NCI-H226 (cell line): ENCODE data around the gene IRF7.
"Not testable (repeated sequence)": the region's sequence is repeated elsewhere in the genome, so short reads cannot be mapped to it uniquely, and the experiment has no call there.

ENCODE experiments used
- DNase-seq: peaks from one replicate; pipeline ENCODE4 v3.0.0-alpha.2; 2015

Gene IRF7

DNA sequence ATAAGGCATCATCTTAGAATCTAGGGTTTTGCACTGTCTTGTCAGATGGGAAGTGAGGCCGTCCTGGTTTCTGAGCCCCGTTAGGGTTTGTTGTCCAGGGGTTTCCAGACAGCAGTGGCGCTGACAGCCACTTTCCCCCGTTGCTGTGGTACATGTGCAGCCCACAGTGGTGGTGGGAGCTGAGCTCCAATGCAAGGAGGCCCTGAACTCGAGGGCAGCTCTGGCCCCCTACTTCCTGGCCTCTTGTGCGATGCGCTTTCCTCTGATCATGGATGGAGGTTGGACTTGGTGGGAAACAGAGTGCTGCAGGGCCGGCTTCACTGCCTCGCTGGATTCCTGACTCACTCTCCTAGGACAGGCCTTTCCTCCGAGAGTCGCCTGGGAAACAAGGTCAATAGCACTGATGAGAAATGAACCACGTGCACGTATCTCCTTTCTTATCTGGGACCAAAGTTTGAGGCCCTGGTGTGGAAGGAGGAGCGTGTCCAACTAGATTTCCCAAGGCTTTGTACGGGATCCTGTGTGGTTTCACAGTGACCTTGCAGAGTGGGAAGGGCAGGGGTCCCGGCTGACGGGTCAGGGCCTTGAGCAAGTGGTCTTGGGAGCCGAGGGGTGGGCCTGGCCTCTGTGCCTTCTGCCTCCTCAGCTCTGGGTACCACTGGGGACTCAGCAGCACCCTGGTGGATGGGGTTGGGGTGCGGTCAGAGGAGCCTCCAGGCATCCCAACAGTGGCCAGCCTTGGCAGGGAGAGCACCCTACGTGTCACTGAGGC, 35.7 kb downstream of the IRF7 start:
- no peak for DNase-seq

DNA sequence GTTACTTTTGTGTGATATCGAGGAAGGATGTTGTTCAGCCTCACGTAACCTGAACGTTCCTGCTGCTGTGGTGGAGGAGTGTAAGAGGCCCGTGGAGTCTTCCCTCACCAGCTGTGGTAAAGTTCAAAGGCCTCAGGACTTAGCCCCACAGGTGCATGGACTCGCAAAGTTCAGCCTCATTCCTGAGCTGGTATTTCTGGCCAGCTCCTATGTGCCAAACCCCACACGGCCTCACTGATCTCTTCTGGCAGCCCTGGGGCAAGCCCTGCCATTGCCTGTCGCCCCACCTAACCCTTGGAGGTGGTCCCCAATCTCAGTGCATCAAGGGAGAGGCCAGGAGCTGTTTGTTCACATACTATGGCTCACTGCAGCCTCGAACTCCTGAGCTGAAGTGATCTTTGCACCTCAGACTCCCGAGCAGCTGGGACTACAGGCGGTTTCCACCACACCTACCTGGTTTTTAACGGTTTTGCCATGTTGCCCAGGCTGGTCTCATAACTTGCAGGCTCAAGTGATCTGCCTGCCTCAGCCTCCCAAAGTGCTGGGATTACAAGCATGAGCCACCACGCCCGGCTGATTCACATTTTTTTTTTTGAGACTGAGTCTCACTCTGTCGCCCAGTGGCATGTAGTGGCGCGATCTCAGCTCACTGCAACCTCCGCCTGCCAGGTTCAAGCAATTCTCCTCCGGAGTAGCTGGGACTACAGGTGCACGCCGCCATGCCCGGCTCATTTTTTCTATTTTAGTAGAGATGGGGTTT, 37.3 kb downstream of the IRF7 start:
- DNase-seq, result no peak

DNA sequence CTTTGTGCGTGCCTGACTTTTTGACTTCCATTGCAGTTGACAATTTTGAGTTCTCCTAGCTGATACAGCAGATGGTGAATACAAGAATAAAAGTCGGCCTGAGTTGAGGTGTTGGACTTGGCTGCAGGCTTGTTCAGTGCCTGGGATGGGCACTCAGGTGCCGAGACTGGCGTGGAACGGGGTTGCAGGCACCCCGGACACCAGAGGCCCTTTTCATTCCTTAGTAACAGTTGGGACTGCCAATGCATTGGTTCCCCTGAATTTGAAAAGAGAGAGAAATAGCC, 38.2 kb downstream of the IRF7 start:
- DNase-seq, result no peak

DNA sequence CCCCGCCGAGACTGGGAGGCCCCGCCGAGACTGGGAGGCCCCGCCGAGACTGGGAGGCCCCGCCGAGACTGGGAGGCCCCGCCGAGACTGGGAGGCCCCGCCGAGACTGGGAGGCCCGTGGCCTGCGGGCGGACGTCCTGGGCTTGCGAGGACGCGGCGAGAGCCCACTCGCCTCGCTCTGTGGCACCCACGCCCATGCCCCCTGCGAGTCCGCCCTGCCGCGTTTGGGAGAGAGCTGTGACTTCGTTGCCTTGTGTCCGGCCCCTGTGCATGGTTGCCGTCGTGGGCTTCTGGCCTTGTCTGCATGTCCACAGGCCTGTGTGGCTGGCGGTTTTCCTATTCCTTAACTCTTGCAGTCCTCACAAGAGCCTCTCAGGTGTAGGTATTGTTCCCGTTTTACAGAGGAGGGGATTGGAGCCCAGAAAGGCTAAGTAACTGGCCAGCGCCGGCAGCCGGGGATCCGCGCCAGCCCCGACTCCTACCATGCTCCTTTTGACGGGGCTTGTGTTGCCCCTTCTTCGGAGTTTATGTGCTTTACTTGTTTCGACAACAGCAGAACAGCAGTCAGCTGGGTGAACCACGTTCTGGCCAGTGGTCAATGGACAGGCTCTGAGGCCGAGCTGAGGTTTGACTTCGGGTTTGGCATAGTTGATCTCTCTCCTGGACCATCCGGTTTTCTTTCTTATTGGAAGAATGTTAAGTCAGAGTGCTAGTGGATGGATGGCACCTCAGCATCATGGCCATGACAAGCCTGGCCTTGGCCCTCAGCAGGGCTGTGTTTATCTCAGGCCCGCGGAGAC, 38.7 kb downstream of the IRF7 start:
- DNase-seq, result no peak

DNA sequence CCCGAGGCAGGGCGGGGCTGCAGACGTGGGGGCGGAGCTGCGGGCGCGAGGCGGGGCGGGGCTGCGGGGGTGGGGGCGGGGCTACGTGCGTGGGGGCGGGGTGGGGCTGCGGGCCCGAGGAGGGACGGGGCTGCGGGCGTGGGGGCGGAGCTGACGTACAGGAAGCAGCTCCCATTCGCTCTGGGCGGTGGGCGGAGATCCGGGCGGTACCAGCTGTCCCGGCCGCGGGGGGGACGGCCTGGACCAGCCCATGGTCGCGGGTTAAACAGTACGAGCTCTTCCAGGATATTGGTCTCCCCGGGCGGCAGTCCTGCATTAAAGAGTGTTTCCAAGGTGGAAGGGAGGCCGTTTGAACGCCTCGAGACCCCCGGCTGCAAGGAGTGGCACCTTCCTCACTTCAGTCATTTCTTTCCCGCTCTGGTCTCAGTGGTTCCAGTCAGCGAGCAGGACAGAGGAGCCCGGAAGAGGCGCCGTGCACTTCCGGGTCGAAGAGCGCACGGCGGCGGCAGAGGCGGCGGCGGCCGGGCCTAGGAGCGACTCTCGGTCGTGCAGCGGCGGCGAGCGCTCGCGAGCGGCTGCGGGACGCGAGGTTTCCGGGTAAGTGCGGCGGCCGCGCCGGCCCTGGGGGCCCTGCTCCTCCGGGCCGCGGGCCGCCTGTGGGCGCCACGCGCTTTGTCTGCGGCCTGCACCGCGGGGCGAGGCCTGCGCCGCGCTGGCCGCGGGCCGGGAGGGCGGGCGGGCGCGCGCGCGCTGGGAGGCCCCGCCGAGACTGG, 39.6 kb downstream of the IRF7 start, which contains the start of gene PHRF1:
TSS of gene PHRF1 (plus strand) at position 475 of the 773 bp plus-strand sequence. CDS start 5,043 bp downstream, outside the sequence.
- peak; percentile 88 for DNase-seq

DNA sequence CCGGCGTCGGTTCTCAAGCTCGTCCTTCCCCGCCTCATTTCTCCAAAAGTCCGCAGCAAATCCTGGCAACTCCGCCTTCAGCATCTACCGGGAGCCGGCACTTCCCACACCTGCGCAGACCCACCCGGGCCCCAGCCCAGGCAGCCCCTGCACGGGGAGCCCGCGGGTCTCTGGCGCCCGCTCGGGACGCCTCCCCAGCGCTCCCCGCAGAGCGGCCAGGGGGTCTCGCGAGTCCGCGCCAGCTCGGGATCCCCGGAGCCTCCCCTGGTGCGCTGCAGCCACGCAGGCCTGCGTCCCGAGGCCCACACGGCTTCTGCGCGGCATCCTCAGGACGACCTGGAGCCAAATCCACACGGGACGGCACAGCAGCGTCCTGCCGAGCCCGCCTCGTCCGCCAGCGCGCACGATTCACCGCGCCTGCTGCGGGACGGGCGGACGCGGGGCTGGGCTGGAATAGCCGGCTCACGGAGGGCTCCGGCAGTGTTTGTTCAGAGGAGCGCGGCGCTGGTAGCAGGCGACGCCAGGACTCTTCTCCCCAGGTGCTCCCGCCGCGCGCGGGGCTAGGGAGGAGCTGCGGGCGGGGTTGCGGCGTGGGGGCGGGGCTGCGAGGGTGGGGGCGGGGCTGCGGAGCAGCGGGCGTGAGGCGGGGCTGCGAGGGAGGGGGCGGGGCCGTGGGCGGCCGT, 40.3 kb downstream of the IRF7 start:
- DNase-seq, result peak; percentile 39

DNA sequence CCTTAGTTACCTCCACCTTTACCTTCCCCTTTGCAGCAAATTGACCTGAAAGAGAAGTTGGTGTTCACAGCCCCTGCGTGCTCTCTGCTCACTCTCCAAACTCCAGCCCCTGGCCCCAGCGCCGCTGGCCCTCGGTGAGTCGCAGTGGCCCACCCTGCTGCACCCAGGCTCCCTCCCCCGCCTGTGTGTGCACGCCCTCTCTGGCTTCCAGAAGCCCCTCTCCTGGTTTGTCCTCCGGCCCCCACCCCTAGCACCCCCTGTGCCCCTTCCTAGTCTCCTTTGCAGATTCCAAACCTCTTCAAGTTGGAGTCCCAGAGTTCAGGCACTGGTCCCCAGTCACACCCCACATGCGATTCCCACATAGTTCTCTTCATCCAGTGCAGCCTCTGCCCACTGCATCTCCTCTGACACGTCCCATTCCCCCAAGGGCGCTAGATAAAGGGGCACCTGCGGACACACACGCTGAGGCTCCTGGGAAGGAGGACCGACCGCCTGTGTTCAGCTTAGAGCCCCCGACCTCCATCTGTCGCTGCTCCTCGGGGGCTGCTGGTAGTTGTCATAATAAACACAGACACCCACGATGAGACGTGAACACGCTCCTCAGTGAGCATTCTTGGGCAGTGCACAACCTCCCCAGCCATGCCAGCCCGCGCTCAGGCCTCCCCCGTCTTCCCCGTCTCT, 41.0 kb downstream of the IRF7 start:
- DNase-seq, result no peak

DNA sequence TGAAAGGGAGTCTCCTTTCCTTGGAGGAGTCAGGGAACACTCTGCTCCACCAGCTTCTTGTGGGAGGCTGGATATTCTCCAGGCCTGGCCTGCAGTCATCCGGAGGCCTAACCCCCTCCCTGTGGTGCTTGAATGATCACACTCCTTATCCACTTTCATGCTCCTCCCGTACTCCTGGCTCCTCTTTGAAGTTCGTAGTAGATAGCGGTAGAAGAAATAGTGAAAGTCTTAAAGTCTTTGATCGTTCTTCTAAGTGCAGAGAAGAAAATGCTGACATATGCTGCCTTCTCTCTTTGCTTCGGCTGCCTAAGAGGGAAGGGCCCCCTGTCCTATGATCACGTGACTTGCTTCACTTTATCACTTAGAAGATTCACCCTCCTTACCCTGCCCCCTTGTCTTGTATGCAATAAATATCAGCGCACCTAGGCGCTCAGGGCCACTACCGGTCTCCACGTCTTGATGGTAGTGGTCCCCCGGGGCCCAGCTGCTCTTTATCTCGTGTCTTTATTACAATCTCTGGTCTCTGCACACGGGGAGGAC, 41.6 kb downstream of the IRF7 start:
- not testable (repeated sequence) for DNase-seq

DNA sequence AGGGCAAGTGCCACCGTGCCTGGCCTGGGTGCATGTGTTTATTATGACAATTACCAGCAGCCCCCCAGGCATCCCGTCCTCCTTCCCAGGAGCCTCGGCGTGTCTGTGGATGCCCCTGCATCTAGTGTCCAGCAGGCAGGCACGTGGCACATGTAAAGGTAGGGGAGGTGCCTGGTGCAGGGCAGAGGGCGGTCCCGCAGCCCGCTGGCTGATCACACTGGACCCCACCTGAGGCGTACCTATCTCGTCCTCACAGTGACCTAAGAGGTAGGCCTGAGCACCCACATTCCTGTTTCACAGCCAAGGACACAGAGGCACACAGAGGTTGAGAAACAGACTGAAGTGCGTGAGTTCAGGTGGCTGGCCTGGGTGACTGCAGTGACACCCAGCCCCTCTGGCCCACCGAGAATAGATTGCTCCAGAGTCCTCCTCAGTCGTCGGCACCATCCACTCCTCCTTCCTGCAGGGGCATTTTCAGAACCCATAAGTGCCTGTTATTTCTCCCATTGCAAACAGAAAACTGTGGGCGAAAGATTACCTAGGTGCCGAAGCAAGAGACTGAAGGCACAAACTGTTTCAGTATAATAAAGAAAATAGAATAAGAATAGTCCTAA, 42.5 kb downstream of the IRF7 start:
- no peak for DNase-seq

DNA sequence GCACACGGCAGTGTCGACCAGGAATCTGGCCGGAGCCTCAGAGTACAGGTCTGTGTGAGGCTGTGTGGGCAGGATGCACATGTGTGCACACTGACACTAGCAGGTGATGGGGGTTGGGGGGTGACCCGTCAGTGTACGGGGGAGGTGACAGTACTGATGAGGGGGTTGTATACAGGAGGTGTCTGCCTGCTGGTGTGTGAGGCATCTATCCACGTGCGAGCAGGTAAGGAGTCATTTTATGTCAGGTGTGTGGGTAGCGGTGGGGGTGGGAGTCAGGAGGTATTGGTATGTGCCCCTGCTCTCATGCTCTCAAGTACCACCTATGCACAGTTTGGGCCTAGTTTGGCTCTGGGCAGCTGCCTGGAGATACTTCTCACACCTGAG, 44.0 kb downstream of the IRF7 start:
- DNase-seq, result no peak

DNA sequence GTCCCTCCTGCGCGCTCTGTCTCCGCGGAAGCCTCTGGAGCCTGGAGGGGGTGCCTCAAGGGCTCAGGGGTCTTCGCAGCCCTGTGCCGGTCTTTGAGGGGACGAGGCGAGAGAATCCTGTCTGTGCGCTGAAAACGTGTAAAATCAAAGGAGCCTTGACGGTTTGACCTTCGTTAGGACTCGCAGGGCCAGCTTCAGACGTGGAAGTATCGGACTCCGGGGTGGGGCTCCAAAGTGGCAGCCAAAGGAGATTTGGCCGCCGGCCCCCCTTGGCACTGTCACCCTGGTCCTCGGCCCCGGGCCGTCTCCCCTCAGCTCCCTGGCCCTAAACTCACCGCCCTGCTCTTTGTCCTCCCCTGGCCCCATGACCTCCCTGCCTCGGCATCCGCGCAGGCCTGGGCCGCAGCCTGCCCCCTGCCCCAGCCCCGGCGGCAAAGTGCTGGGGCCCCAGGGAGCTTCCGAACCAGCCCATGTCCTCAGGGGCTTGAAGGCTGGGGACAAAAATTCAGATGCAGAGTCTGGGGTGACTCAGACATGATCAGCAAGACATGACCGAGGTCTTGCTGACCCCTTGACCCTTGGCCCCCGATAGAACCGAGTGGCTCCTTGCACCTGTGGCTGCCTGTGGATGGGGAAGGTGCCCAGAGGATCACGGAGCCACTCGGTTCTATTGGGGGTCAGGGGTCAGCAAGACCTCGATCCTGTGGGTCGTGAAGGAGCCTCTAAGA, 46.4 kb downstream of the IRF7 start:
- DNase-seq, result no peak

DNA sequence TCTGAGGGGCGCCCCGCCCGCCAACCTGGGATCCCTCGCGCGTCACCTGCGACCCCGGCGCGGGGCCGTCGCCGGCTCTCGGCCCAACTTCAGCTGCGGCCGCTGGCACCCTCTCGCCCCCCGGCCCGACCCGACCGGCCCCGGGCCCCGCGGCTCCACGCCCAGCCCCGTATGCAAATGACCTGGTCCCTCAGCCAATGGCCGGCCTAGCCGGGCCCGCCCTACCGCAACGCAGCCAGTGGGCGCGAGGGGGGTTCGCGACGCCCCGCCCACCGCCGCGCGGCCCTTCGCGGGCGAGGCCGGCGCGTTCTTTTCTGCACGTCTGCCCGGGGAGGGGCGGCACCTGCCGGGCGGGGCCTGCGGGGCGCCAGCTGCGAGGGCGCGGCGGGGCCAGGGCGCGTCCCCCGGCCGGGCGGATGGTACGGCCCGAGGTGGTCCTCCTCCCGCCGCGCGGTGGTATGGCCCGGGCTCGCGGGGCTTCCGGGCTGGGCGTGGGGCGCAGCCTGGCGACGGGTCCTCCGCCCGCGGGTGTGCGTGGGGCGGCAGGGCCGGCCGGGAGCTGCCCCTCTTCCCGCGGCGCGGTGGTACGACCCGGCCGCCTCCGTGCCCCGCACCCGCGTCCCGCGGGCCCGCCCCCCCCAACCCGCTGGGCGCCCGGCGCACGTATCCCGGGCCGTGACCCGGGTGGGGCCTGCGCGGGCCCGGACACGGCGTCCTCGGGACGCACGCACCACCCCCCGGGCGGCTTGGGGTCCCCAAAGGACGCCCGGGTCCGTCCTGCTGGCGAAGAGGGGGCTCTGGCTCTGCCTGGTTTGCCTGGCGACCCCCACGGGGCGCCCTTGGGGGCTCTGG, 47.2 kb downstream of the IRF7 start:
- peak; percentile 92 for DNase-seq

DNA sequence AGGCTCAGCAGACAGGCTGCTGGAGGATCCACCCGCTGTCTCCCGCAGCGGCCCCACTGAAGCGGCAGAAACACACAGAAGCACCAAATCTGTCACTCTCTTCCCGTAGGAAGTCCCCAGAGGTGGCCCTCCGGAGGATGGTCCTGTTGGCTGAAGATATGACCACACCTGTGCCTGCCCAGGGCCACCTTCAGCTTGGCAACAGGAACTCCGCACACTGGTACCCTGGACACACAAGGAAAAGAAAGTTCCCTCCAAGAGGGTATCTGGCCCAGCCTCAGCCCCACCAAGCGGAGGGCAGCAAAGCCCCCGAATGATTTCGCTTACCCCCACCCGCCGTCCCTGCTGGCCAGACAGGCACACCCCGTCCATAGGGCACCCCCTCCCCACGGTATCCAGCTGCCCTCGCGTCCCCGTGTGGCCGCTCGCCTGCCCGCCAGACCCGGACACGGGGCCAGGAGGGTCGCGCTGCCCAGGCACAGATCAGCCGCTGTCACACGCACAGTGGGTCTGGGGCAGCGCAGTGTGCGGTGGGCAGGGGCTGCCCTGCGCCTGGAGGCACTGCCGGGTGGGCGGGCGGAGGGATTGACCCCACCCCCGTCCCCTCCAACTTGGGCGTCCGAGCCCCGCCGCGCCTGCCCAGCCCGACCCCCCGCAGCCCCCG, 48.0 kb downstream of the IRF7 start:
- peak; percentile 0 for DNase-seq

DNA sequence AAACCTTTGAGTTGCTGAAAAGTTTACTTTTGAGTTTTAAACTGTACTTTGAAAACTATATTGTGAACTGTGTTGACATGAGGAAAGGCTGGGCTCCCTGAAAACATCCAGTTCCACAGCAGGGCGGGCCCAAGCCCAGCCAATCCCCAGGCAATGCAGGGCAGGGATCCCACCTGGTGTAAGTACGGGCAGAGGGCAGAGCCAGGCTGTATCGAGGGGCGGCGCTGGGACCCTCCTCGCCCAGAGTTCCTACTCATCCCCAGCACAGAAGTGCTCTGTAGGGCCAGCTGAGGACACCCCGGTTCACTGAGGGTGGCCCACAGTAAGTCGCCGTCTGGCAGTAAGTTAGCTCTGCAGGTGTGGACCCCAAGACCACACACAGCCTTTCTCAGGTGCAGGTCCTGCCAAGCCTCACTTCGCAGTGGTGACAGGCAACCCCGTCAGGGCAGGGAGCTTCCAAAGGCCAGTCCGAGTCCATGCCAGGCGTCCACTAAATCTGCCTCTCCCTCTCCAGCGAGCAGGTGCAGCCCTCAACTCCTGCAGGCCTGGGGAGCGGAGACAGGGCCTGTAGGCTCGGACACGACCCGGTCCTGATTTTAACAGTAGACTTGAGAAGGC, 48.6 kb downstream of the IRF7 start:
- DNase-seq, result peak; percentile 1

DNA sequence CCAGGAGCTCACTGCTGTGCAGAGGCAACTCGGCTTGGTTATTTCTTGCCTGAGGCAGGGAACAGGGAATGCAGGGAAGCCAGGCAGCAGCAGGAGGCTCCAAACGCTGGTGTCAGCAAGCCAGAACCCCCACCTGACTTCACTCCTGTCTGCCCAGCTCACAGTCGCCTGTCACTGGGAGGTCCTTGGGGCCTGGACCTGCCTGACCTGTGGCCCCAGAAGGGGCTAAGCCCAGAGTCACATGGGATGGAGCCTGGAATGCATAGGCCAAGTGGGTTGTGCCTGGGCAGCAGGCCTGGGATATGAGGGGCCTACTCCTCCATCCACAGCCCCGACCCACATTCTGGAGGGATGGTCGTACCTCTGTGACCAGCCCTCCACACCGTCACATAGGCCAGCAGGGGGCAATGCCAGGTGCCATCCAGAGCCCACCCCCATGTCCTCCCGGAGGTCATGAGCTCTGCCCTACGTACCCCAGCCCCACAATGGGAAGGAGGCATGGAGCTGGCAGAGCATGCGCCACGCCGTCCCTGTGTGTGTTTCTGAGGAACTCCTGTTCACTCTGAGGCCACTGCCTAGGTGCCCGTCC, 49.7 kb downstream of the IRF7 start:
- peak; percentile 43 for DNase-seq

DNA sequence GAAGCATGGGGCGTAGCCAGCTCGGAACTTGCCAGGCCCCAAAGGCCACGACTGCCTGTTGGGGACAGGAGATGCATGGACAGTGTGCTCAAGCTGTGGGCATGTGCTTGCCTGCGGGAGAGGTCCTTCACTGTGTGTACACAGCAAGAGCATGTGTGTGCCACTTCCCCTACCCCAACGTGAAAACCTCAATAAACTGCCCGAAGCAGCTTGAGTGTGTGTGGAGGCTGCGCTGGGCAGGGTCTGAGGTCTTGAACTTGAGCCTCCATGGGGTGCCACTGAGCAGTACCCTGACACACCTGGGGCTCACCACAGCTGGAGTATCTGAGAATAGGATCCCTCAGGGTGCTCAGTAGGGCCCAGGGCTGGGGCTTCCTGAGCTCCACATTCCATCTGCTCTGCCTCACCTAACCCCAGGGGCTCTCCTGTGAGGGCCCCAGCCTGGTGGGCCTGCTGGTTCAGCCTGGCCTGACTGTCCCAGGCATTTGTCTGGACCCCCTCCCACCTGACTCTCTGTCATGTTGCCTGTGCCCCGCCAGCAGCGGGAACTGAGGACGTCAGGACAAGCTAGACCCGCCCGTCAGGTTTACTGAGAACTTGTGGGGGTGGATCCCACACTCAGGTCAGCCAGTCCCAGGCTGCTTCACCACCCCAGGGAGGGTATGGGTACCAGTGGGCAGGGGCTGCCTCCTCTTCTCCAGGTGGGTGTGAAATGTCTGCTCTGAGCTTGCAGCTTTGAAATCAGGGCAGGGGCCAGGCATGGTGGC, 51.8 kb downstream of the IRF7 start:
- no peak for DNase-seq
